Embryonic facial prominence (tissue), 1 donor: ENCODE data around the gene MNT.

Source experiments
- DNase-seq: peaks from one replicate; pipeline ENCODE4 v3.0.0-alpha.2; 2016; ENCODE audit errors: extremely low spot score

Gene MNT

DNA sequence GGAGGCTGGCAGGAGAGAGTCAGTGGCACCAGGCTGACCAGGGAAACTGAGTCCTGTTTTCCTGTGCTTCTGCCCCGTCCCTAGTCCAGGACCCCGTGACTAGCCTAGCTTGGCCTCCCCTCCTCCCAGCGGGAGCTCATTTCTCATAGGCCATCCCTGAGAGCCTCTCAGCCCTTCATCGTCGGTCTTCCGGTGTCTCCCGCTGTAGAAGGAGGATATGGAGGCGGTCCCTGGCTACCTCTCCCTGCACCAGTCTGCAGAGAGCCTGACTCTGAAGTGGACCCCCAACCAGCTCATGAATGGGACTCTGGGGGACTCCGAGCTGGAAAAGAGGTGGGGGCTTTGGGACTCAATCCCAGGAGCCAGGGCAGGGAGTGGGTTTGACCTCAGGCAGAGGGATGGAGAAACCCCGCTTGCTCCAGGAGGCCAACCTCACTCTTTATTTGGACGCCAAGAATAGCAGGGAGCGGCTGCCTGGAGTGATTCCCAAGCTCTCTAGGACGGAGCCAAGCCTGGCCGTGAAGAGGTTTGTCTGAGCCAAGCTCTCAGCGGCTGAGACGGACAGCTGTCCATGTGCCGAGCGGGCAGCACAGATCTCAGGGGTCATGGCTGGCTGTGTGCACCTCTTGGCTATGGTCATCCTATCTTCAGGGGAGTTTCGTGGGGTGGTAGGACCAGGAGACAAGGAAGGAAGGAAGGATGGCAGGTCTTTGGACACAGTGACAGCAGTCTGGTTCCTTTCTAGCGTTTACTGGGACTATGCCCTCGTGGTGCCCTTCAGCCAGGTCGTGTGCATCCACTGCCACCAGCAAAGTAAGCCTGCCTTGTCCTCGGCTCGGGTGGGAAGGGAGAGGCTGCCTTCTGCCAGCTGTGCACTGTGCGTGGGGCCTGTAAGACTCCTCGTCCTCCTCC is 36.8 kb downstream of the MNT start:
- no peak for DNase-seq

DNA sequence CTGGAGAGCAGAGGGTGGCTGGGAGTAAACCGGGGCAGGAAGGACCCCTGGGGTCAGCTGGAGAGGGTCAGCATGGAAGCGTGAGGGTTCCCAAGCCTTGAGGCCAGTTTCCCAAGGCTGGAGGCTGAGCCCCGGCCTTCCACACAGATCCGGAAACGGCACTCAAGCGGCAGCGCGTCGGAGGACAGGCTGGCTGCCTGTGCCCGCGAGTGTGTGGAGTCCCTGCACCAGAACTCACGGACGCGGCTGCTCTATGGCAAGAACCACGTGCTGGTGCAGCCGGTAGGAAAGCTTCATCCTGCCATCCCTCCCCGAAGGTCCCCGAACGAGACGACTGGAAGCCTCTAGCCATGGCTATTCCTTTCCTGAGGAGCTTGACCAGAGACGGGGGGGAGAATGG is 37.5 kb downstream of the MNT start:
- DNase-seq = no peak

DNA sequence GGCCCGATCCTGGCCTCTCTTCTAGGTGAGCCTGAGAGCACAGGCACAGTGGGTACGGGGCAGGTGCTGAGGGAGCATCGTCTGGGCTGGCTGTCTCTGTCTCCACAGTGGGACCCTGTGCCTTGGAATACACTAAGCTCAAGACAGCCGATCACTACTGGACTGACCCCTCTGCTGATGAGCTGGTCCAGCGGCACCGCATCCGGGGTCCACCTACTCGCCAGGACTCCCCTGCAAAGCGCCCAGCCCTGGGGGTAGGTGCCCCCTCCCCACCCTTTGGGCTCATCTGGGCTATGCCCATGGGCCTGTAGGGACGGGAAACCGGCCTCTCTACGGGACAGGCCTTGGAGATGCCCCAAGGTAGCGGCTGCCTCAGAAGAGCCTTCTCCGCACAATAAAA is 38.0 kb downstream of the MNT start:
- DNase-seq = no peak

DNA sequence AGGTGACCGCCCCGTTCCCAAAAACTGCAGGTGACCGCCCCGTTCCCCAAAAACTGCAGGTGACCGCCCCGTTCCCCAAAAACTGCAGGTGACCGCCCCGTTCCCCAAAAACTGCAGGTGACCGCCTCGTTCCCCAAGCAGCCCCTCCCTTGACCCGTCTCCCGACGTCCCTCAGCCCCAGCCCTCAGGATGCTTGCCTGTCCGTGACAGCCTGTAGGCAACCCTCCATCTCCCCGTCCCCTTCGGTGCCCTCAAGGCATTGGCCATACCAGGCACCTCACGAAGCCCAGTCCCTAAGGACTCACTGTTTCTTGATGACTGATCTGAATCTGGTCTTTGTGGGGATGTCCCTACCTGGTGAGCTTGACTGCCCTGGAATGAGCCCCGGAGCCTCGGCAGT is 38.4 kb downstream of the MNT start:
- DNase-seq = no peak

DNA sequence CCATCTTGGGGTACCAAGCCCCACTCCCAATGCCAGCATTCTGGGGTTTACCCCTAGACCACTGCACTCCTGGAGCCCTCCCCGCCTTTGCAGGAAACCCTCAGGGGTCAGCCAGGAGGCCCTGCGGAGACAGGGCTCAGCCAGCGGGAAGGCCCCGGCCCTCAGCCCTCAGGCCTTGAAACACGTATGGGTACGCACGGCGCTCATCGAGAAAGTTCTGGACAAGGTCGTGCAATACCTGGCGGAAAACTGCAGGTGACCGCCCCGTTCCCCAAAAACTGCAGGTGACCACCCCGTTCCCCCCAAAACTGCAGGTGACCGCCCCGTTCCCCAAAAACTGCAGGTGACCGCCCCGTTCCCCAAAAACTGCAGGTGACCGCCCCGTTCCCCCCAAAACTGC is 38.8 kb downstream of the MNT start:
- no peak for DNase-seq

DNA sequence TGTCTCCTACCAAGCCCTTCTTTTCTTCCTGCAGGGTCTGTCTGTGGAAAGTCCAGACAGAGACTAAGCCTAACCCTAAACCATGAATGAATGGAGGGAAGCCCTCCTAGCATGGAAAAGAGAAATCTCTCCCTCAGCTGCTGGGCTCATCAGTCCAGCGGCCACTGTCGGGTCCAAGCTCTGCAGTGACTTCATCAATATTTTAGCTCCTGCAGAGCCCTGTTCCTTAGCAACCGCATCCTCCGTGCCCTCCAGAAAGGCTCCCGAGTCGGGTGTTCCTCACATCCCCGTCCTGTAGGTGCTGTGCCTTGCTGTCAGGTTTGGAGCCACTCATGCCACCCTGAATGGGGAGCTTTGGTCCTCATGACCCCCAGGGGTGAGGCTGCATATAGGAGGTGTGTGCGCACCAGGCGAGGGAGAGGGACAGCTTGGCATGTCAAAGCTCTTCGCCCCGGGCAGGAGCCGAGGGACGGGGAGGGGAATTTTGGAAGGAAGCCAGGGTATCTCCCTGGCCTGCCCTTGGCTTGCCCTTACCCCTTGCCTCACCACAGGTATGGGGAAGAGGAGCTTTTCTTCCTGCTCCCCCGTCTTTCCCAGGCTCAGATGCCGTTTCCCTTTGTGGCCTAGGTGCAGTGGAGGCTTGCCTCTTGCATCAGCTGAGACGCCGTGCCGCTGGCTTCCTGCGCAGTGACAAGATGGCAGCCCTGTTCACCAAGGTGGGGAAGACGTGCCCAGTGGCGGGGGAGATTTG is 39.7 kb downstream of the MNT start:
- no peak for DNase-seq

DNA sequence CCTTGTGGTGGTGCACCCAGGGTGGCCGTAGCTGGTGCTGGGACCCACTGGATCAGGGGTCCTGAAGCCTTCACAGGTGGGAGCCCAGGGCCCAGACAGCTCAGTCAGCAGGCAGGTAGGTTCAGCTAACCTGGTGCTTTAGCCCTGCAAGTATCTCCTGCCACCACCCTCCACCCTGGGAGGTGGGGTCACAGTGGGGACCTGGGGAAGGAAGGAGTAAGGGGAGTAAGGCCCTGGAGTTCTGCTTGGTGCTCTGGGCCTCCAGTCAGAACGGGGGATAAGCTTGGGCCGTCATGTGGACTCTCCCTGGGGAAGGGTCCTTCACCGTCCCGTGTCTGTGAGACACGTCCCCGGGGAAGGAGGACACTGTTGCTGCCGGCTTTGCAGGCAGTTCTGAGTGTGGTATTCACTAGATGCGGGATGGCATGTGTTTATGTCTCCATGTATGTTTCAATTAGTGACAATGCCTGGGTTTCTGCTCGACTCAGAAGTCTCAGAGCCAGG is 42.9 kb downstream of the MNT start:
- DNase-seq = no peak

DNA sequence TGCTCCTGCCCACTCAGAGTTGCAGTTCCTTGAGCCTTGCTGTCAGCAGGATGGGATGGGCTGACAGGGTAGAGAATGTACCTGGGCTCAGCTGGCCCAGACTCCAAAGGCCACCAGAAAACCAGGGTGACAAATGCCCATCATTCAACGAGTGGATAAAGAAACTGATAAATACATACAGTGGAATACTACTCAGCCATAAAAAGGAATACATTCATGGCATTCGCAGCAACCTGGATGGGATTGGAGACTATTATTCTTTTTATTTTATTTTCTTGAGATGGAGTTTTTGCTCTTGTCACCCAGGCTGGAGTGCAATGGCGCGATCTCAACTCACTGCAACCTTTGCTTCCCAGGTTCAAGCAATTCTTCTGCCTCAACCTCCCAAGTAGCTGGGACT is 43.6 kb downstream of the MNT start:
- DNase-seq = no peak

DNA sequence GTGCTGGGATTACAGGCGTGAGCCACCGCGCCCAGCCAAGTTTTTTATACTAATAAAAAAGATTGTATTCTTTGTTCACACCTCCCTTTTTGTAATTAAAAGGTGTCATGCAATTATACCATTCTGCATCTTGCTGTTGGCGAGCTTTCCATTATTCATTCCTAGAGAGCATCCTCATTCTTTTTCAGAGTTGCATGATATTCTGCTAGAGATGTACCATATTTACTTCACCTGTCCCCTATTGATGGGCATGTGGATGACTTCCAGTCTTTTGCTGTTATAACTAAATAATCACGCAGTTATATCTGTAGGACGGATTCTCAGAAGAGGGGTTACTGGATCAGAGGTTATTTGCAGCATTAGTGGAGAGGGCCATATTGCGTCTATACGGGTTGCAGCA is 46.5 kb downstream of the MNT start:
- DNase-seq = no peak

DNA sequence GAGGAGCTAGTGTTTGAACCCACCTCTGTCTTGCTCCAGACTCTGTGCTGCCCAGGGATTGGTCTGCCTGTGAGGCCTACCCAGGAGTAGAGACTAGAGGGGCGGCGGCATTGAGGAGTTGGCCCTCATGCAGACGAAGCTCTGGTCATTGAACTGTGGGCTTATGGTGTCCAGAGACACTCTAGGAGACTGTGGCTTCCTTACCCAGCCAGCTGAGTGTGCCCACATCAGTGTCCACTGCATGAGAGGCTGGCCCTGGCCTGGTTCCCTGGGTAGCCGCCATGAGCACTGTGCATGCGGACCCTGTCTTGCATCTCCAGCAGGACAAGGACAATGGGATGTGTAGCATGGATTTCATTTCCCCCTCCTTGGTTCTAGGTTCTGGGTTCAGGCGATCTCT is 49.6 kb downstream of the MNT start:
- no peak for DNase-seq

DNA sequence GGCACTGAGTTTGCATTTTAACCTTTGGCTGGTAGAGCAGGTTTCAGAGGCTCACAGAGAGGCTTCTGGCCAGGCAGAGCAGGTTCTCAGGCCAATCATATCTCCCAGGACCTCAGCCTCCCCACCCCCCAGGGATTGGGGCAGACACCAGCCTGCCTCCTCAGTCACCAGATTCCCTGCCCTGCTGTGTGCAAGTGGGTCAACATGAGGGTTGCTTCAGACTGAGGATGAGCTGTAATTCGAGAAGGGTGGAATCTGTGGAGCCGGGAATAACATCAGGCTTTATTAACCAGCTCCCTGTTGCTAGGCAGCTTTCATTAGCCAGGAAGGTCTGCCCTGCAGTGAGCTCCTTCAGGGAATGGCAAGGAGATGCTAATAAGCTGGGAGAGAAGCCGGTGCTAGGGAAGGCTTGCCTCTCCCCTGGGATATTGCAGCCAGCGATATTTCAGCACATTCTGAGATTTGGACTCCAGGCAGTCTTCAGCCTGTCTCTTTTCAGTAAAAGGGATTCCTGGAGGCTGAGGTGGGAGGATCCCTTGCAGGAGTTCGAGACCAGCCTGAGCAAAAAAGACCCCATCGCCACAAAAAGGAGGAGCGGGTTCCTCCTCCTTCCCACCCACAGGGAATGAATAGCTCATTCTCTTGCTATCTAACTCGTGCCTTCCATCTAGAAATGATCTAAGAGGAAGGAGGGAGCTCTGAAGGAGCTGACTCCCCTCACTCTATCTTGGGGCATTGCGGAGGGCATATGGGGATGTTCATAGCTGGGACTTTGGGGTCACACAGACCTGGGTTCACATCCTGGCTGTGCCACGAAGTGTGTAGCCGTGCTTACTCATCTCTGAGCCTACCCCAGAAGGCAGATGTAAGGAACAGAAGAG is 52.8 kb downstream of the MNT start:
- no peak for DNase-seq

DNA sequence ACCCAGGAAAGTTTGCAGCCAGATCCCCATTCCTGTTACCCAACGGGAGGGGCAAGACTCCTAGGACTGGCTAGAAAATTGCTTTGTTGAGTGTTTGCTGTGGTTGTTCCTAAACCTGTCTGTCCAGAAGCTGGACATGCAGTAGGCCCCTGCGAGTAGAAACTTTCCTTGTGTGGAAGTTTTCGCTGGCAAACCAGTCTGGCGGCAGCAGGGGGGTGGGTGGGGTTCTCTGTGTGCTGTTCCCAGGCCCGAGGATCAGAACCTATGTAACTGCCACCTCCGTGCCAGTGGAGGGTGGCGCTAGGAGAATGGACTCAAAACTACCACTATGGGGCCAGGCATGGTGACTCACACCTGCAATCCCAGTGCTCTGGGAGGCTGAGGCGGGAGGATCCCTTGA is 54.4 kb downstream of the MNT start:
- DNase-seq = no peak

DNA sequence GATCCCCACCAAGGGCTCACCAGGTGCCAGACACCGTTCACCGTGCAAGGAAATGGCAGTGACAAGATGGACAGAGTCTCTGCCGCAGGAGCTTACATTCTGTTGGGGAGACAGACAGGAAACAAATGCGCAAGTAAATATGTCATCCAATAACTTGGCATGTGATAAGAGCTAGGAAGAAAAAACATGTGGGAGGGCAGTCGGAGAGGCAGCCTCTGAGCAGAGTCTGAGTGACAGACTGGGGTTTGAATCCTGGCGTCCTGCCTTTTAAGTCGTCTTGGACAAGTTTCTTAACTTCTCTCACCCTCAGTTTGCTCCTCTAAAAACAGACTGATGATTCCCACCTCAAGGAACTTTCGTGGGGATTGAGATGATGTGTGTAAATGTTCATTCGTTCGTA is 56.3 kb downstream of the MNT start:
- DNase-seq = no peak

DNA sequence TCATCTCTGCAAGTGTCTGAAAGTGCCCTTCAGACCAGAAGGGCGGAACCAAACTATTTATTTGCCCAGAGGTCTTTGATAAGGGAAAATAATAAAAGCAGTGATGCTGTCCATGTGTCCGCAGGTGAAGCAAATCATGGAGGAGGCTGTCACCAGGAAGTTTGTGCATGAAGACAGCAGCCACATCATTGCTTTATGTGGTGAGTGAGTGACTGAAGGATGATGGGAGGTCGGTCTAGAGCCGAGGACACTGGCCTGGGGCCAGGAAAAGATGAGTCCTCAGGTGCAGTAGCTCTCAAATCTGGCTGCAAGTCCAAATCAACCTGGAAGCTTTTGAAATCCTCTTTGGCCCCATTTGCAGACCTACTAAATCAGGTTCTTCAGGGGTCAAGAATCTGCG is 57.4 kb downstream of the MNT start:
- DNase-seq = no peak

DNA sequence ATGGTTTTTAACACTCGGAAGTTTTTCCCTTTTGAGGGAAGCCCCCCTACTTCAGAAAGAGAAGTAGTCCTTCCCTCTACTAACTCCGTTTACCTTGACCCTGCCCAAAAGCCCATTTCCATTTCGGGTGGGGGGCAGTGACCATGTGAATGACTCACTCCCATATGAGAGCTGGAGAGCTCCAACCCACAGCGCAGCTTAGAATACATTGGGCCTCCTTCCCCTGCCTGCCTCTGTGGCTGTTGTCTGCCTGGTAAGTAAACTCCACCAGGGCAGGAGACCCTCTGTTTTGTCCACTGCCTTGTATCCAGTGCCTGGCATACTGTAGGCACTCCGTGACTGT is 62.6 kb downstream of the MNT start:
- DNase-seq = no peak

DNA sequence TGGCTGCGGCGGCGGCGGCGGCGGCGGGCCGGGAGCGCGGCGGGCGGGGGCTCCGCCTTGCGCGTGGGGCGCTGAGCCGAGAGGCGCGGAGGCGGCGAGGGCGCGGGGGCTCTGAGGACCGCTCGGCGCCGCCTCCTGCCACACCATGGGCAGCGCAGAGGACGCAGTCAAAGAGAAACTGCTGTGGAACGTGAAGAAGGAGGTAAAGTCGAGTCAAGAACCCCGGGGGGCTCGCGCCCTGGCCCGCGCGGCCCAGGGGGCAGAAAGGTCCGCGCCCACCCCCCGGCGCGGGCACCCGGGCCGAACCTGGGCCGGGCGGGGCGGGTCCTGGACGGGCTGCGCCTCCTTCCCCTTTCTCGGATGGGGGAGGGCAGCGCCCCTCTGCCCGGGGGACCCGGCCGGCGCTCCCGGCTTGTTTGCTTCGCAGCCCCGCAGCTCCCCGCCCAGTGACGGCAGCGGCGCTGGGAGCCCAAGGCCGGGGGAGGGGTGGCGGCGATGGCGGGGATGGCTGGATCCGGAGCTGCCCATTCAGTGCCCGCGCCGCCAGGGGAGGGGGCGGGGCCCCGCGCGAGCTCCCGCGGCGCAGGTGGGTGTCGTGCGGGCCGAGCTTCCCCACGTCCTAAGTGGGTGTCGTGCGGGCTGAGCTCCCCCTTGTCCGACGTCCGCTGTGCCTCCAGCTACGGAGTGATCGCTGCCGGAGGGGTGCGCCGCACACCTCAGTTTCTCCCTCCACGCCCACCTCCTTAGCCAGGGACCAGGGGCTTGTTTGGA is 63.1 kb downstream of the MNT start:
- no peak for DNase-seq

DNA sequence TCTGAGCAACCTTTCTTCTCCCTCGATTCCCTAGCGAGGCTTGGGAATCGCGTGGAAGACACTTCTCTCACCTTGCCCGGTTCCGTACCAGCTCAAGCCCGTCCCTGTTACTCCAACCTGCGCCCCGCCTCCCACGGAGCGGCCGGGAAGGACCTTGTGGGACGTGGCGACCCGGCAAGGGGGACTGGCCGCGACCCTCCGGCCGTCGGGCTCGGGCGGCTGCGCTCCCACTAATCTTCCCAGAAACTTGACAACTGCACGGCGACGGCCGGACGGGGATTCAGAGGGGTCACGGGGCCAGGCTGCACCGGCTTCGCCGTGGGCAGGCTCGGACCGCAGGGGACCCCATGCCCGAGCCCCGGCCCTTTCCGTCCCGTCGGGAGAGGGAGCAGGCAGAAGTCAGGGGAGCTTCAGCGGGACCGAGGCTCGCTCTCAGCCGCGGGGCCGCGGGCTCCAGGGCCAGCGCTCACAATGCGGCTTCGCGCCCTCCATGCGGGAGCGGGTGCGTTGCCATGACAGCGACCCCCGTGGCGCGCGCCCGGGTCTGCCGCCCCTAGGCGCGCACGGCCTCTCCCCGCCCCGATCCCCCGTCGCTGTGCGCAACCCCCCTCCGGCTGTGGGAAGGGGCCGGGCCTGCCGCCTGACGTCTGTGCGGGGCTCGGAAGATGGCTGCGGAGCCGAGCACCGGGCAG is 63.9 kb downstream of the MNT start, which contains the start of gene SGSM2:
SGSM2 (plus strand) TSS at position 650 of the 692 bp plus-strand sequence. CDS start 188 bp downstream, outside the sequence.
- peak; percentile 59 for DNase-seq

DNA sequence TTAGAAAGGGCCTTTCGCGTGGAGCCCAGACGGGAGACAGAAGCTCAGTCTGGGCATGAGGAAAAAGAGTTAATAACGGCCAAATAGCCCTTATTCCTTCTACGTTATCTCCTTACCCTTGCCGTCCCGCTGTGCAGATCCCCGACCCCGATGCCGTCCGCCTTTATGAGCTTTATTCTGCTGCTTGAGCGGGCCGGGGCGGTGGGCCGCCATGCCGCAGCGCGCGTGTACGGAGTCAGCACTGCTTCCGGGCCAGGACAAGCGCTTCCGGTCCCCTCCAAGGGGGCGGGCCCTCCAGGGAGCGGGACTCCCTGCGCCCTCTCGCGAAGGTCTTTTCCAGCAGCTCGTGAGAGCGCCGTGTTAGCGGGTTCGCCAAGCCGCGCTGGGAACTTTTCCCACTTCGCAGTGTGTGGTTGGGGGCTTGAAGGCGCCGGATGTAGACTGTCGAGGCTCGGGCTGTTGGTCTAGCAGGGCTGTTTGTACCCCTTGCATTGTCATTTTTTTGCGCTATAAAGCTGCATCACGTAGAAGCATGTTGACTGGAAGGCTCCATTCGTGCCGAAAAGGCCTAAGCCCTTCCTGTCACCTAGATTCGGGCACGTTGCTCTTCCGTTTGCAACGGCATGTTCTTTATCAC is 64.5 kb downstream of the MNT start, which contains the start of gene TSR1:
TSR1 (minus strand) TSS at position 243 of the 637 bp plus-strand sequence; CDS start at position 213, 30 bp downstream.
- peak; percentile 86 for DNase-seq

DNA sequence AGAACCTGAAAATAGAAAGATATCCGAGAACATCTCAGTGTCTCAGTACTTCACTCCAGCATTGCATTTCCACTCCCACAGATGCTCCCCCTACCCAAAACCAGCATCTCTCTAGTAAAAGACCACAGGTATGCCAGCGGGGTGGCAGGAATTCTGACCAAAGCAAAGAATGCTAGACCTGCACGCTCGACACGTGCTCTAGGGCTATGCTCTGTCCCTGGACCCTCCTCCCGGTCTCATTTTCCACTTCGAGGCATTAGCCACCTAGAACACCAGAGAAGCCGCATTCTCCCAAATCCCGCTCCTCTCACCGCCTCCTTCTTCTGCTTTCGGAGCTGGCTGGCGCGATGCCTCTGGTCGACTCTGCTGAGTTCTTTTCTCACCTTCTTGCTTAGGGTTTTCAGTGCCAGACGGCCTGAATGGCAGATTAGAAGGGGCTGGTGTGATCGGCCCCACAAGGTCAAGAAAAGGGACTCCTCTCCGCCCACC is 65.1 kb downstream of the MNT start:
- no peak for DNase-seq
